ENCODE data around the gene MRPL40. TPM values are rescaled to one million over a fixed set of nuclear protein-coding genes. Genes with fewer than 3 reads are reported as not detected.

Gene MRPL40
- polyA plus RNA-seq, 1 donor from 2014 or later = 32.5 TPM

DNA sequence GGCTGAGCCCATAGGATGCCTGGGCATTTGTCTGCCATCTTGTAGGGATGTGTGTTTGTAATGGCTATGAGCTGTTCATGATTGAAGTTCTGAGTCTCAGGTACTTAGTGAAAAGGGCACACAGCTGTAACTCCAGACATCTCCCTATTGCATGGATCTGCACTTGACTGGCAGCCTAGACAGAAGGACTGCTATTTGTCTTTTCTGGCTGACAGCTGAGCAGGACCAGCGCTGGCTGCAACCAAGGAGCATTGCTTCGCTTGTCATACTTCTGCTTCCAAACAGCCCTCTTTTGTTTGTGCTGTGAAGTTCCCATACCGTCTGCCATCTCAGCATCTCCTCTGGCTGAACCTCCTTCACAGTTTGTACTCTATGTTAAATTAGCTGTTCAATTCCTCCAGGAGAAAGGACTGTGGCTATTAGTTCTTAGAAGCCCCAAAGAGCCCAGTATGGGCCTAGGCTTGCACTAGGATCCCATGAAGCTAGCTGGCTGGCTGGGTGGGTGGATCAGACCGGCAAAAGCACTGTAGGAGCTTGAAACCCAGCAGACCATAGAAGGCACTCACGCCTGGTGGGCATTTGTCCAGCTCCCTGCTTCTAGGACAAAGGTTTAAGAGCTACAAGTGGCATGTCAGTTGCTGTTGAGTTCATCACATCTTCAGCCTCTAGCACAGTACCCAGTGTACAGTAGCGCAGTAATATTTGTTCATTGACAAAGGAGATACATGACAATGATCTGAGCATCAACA is 21.2 kb upstream of the MRPL40 start:
- H2AFZ ChIP-seq (ENCODE audit: low read depth, low read length) = no peak overlapping the region
- no peak overlapping the region for H3K27ac ChIP-seq (ENCODE audit: low read length)
- H3K36me3 ChIP-seq (ENCODE audit: insufficient read depth, low read length) = peaks cover 6% of the 10 kb centered on the region
- H3K9me3 ChIP-seq (ENCODE audit: low read length) = no peaks in the 10 kb centered on the region
- H3K4me3 ChIP-seq (ENCODE audit: low read length) = no peak overlapping the region
- TF ChIP-seq POLR2AphosphoS5 (IDR thresholded peaks at IDR 0.05) (no peak), SMC3 (conservative IDR thresholded peaks at IDR 0.05; ENCODE audit: poor library complexity) (no peak), RAD21 (conservative IDR thresholded peaks at IDR 0.05) (no peak), EZH2 (IDR thresholded peaks at IDR 0.05; ENCODE audit: borderline replicate concordance, insufficient read depth, low read length, poor library complexity, severe bottlenecking) (no peak), TAF1 (IDR thresholded peaks at IDR 0.05; ENCODE audit: low read depth) (no peak), CTCF (IDR thresholded peaks at IDR 0.05; ENCODE audit: poor library complexity, severe bottlenecking) (no peak), EP300 (conservative IDR thresholded peaks at IDR 0.05; ENCODE audit: poor library complexity, severe bottlenecking) (no peak), MXI1 (conservative IDR thresholded peaks at IDR 0.05; ENCODE audit: poor library complexity, severe bottlenecking) (no peak)
- TF ChIP-seq, protein P1, sequence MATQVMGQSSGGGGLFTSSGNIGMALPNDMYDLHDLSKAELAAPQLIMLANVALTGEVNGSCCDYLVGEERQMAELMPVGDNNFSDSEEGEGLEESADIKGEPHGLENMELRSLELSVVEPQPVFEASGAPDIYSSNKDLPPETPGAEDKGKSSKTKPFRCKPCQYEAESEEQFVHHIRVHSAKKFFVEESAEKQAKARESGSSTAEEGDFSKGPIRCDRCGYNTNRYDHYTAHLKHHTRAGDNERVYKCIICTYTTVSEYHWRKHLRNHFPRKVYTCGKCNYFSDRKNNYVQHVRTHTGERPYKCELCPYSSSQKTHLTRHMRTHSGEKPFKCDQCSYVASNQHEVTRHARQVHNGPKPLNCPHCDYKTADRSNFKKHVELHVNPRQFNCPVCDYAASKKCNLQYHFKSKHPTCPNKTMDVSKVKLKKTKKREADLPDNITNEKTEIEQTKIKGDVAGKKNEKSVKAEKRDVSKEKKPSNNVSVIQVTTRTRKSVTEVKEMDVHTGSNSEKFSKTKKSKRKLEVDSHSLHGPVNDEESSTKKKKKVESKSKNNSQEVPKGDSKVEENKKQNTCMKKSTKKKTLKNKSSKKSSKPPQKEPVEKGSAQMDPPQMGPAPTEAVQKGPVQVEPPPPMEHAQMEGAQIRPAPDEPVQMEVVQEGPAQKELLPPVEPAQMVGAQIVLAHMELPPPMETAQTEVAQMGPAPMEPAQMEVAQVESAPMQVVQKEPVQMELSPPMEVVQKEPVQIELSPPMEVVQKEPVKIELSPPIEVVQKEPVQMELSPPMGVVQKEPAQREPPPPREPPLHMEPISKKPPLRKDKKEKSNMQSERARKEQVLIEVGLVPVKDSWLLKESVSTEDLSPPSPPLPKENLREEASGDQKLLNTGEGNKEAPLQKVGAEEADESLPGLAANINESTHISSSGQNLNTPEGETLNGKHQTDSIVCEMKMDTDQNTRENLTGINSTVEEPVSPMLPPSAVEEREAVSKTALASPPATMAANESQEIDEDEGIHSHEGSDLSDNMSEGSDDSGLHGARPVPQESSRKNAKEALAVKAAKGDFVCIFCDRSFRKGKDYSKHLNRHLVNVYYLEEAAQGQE (IDR thresholded peaks at IDR 0.05; ENCODE audit: borderline replicate concordance) = no peak
- H3K9ac ChIP-seq (ENCODE audit: low read length) = no peak overlapping the region
- H3K9me2 ChIP-seq (ENCODE audit: insufficient read depth, low read length) = no peaks in the 10 kb centered on the region
- H3F3A ChIP-seq (ENCODE audit: insufficient read depth, low read length, poor library complexity, severe bottlenecking) = no peaks in the 10 kb centered on the region
- no peaks in the 10 kb centered on the region for H3K27me3 ChIP-seq (ENCODE audit: insufficient read depth, low read depth, low read length)
- peaks cover 34% of the 10 kb centered on the region for H3K79me2 ChIP-seq (replicated peaks; ENCODE audit: insufficient read depth, low read length)
- H3K4me2 ChIP-seq (ENCODE audit: low read length) = no peak overlapping the region
- no peaks in the 10 kb centered on the region for H4K20me1 ChIP-seq (ENCODE audit: insufficient read depth)

DNA sequence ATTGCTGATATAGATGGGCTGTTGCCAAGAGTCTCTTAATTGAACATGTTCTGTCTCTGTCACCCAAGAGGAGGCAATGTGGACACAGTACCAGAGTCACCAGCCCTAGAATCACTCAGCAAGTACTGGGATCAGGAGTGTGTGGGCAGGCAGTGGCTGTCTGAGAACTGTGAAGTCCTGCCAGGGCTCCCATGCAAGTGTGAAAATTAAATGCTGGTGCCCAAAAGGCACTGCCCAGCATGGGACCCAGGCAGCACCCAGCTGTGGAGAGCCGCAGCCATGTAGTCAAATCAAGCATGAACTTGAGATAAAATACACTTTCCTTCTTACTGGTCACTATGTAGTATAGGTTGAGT is 20.7 kb upstream of the MRPL40 start:
- H3K4me3 ChIP-seq (ENCODE audit: low read length) = no peak overlapping the region
- no peak overlapping the region for H2AFZ ChIP-seq (ENCODE audit: low read depth, low read length)
- H3K27ac ChIP-seq (ENCODE audit: low read length) = no peak overlapping the region
- no peaks in the 10 kb centered on the region for H3F3A ChIP-seq (ENCODE audit: insufficient read depth, low read length, poor library complexity, severe bottlenecking)
- H3K27me3 ChIP-seq (ENCODE audit: insufficient read depth, low read depth, low read length) = no peaks in the 10 kb centered on the region
- no peaks in the 10 kb centered on the region for H3K9me3 ChIP-seq (ENCODE audit: low read length)
- no peak overlapping the region for H3K4me2 ChIP-seq (ENCODE audit: low read length)
- H3K9me2 ChIP-seq (ENCODE audit: insufficient read depth, low read length) = no peaks in the 10 kb centered on the region
- peaks cover 35% of the 10 kb centered on the region for H3K79me2 ChIP-seq (replicated peaks; ENCODE audit: insufficient read depth, low read length)
- H3K9ac ChIP-seq (ENCODE audit: low read length) = no peak overlapping the region
- TF ChIP-seq TAF1 (IDR thresholded peaks at IDR 0.05; ENCODE audit: low read depth) = no peak
- no peak for TF ChIP-seq SMC3 (conservative IDR thresholded peaks at IDR 0.05; ENCODE audit: poor library complexity)
- TF ChIP-seq CTCF (IDR thresholded peaks at IDR 0.05; ENCODE audit: poor library complexity, severe bottlenecking) = no peak
- TF ChIP-seq, protein P1 (IDR thresholded peaks at IDR 0.05; ENCODE audit: borderline replicate concordance) = no peak
- no peak for TF ChIP-seq EZH2 (IDR thresholded peaks at IDR 0.05; ENCODE audit: borderline replicate concordance, insufficient read depth, low read length, poor library complexity, severe bottlenecking)
- TF ChIP-seq RAD21 (conservative IDR thresholded peaks at IDR 0.05) = no peak
- no peak for TF ChIP-seq MXI1 (conservative IDR thresholded peaks at IDR 0.05; ENCODE audit: poor library complexity, severe bottlenecking)
- TF ChIP-seq POLR2AphosphoS5 (IDR thresholded peaks at IDR 0.05) = no peak
- peaks cover 6% of the 10 kb centered on the region for H3K36me3 ChIP-seq (ENCODE audit: insufficient read depth, low read length)
- no peaks in the 10 kb centered on the region for H4K20me1 ChIP-seq (ENCODE audit: insufficient read depth)
